SK-N-MC (cell line): ENCODE results near the gene GRB10.

Source experiments
- DNase-seq: peaks from one replicate; pipeline ENCODE4 v3.0.0-alpha.2; 2011; ENCODE audit warnings: low read depth, low spot score
- H3K27ac ChIP-seq: fragments of 200-600 bp; sonication (generic); 2 replicates; pipeline ENCODE4 v1.5.1; 2016; ENCODE audit warnings: mixed run types
- H3K36me3 ChIP-seq: fragments of 200-600 bp; sonication (generic); 2 replicates; pipeline ENCODE4 v1.6.1; 2017; ENCODE audit warnings: antibody characterized with exemption, low read length, mixed read lengths; ENCODE audit not compliant: insufficient read depth
- H3K4me3 ChIP-seq: fragments of 200-600 bp; sonication (generic); 2 replicates; pipeline ENCODE4 v1.5.1; 2016
- H3K9ac ChIP-seq: fragments of 200-600 bp; sonication (generic); 2 replicates; pipeline ENCODE4 v1.8.0; 2017; ENCODE audit warnings: mixed run types, mixed read lengths; ENCODE audit not compliant: insufficient read length
- H3K9me3 ChIP-seq: fragments of 200-600 bp; sonication (generic); 2 replicates; pipeline ENCODE4 v1.6.1; 2017; ENCODE audit warnings: low read depth, mild to moderate bottlenecking, antibody characterized with exemption, low read length, moderate library complexity, mixed read lengths
- EZH2 ChIP-seq: fragments of 200-600 bp; sonication (generic); IDR thresholded peaks from one replicate; pipeline ENCODE4 v1.6.1; 2017; ENCODE audit warnings: antibody characterized with exemption
- FOXP2 ChIP-seq: optimal IDR thresholded peaks from 2 replicates; pipeline ENCODE3; 2011; ENCODE audit warnings: mild to moderate bottlenecking, moderate library complexity; ENCODE audit not compliant: insufficient read depth; ENCODE audit errors: extremely low read length, control extremely low read depth
- POLR2AphosphoS5 ChIP-seq: IDR thresholded peaks from 2 replicates; pipeline ENCODE4 v1.6.1; 2012; ENCODE audit warnings: mild to moderate bottlenecking, low read depth, low read length, borderline replicate concordance

Gene GRB10

GRCh38 chr7:50730446-50731400 is 52.0 kb downstream of the GRB10 start:
- DNase-seq = no peak
- no peak overlapping the region for H3K9ac ChIP-seq
- no peaks in the 10 kb centered on the region for H3K9me3 ChIP-seq
- peaks cover 26% of the 10 kb centered on the region for H3K36me3 ChIP-seq
- no peak overlapping the region for H3K27ac ChIP-seq
- H3K4me3 ChIP-seq = no peak overlapping the region
- TF ChIP-seq POLR2AphosphoS5 (no peak), EZH2 (no peak), FOXP2 (no peak)

DNA sequence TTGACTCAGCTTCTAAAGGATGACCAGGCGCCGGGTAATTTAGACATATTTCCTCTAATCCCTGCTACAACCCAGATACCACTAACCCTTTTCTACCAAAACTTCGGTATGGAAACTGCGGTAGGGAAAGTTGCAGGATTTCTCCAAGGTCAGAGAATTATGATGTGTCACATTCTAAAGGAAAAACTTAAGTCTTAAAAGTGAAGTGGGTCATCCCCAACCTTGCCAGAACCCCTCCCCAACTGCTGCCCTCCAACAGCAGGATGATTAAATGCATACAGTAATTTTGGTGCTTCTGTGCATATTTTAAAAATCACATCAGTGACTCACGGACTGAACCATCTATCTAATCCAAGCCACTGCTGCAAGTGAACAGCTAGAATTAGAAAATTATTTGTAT is 52.7 kb downstream of the GRB10 start:
- no peak overlapping the region for H3K4me3 ChIP-seq
- H3K36me3 ChIP-seq = peaks cover 32% of the 10 kb centered on the region
- no peak for TF ChIP-seq POLR2AphosphoS5
- TF ChIP-seq EZH2 = no peak
- no peak for TF ChIP-seq FOXP2
- H3K9me3 ChIP-seq = no peaks in the 10 kb centered on the region
- no peak overlapping the region for H3K27ac ChIP-seq
- no peak overlapping the region for H3K9ac ChIP-seq
- DNase-seq = no peak

DNA sequence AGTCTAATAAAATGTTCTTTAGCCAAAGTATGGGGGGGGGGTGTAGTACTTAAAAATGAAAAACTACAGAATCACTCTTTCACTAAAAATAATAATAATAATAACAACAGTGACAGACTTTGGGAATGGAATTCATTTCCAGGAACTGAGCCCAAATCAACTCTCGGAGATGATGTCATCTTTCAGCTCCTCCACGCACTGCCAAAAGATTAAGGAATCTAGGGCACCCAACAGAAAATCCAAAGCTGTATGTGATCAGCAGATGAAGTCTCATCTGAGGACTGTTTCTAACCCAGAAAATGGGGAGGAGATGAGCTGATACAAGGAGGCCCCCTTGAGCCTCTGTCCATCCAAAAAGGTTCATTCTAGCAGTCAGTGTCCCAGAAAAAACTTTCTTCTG is 54.5 kb downstream of the GRB10 start:
- H3K27ac ChIP-seq = no peak overlapping the region
- TF ChIP-seq EZH2 (no peak), POLR2AphosphoS5 (no peak), FOXP2 (no peak)
- H3K9me3 ChIP-seq = no peaks in the 10 kb centered on the region
- H3K9ac ChIP-seq = no peak overlapping the region
- peaks cover 35% of the 10 kb centered on the region for H3K36me3 ChIP-seq
- DNase-seq = no peak
- no peak overlapping the region for H3K4me3 ChIP-seq

- no peaks in the 10 kb centered on the region for H3K9me3 ChIP-seq
- no peak overlapping the region for H3K9ac ChIP-seq
- H3K4me3 ChIP-seq = no peak overlapping the region
- H3K36me3 ChIP-seq = peaks cover 35% of the 10 kb centered on the region
- no peak for DNase-seq
- no peak overlapping the region for H3K27ac ChIP-seq
- TF ChIP-seq EZH2 = no peak
- TF ChIP-seq POLR2AphosphoS5 = no peak
- TF ChIP-seq FOXP2 = no peak
Observed at GRCh38 chr7:50727711-50728110, 55.0 kb downstream of the GRB10 start.

- H3K4me3 ChIP-seq = no peak overlapping the region
- no peak overlapping the region for H3K27ac ChIP-seq
- TF ChIP-seq POLR2AphosphoS5 (no peak), EZH2 (no peak), FOXP2 (no peak)
- no peaks in the 10 kb centered on the region for H3K9me3 ChIP-seq
- peaks cover 34% of the 10 kb centered on the region for H3K36me3 ChIP-seq
- no peak overlapping the region for H3K9ac ChIP-seq
- no peak for DNase-seq
Observed at GRCh38 chr7:50727072-50727471, 55.6 kb downstream of the GRB10 start.

DNA sequence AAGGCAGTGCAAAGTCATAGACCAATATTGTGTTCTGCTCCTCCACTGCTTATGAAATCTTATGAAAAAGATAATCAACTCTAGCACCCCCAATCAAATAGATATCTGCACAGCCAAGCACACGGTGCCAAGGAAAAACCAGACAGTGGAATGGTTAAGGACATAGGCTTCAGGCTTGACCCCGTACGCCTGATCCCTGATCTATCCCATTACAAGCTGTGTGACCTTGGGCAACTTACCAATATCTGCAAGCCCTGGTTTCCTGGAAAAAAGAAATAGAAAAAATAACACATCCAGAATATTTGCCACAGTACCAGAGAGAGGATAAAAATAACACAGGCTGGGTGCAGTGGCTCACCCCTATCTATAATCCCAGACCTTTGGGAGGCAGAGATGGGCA is 56.9 kb downstream of the GRB10 start:
- Histone ChIP-seq H3K27ac (no peak overlapping the region), H3K36me3 (peaks cover 27% of the 10 kb centered on the region), H3K4me3 (no peak overlapping the region), H3K9ac (no peak overlapping the region), H3K9me3 (no peaks in the 10 kb centered on the region)
- TF ChIP-seq EZH2 = no peak
- no peak for TF ChIP-seq FOXP2
- no peak for DNase-seq

- no peak overlapping the region for H3K27ac ChIP-seq
- TF ChIP-seq POLR2AphosphoS5 (no peak), EZH2 (no peak), FOXP2 (no peak)
Observed at GRCh38 chr7:50724526-50725520, 57.9 kb downstream of the GRB10 start.

GRCh38 chr7:50723888-50724287 is 58.8 kb downstream of the GRB10 start:
- no peaks in the 10 kb centered on the region for H3K9me3 ChIP-seq
- H3K36me3 ChIP-seq = peaks cover 21% of the 10 kb centered on the region
- no peak overlapping the region for H3K4me3 ChIP-seq
- DNase-seq = no peak
- no peak overlapping the region for H3K9ac ChIP-seq
- TF ChIP-seq EZH2 (no peak), POLR2AphosphoS5 (no peak), FOXP2 (no peak)
- H3K27ac ChIP-seq = no peak overlapping the region

More at GRCh38 chr7:50724526-50725520, 57.9 kb downstream of the GRB10 start:
- Histone ChIP-seq H3K4me3 (no peak overlapping the region), H3K36me3 (peaks cover 27% of the 10 kb centered on the region), H3K9me3 (no peaks in the 10 kb centered on the region), H3K9ac (no peak overlapping the region)
- no peak for DNase-seq
